Aorta (tissue), 5 donors: ENCODE results near the gene MKNK1. TPM values are rescaled to one million over a fixed set of nuclear protein-coding genes. Genes with fewer than 3 reads are reported as not detected.

Experiments
- ATAC-seq: fragments of 200-7000 bp; cut with Tn5 transposase; one replicate; pipeline ENCODE4 v1.9.1; 2022; ENCODE audit warnings: moderate library complexity; ENCODE audit not compliant: low FRiP score
- DNase-seq, 2 donors: peaks; one replicate each; pipeline ENCODE4 v3.0.0-alpha.2; 2020
- H3K27ac ChIP-seq, 2 donors: one replicate each; pipeline ENCODE4 v1.5.1; 2013; ENCODE audit warnings: low read length in 2 of 2, mild to moderate bottlenecking in 2 of 2, moderate library complexity in 2 of 2, control low read depth in 1 of 2, inconsistent platforms in 1 of 2, low read depth in 1 of 2
- H3K27me3 ChIP-seq, 2 donors: one replicate each; pipeline ENCODE4 v1.6.1; 2013; ENCODE audit warnings: control low read depth in 1 of 2, low read length in 1 of 2, mild to moderate bottlenecking in 1 of 2, moderate library complexity in 1 of 2; ENCODE audit not compliant: insufficient read depth in 2 of 2, control insufficient read depth in 1 of 2
- H3K36me3 ChIP-seq, 2 donors: one replicate each; pipeline ENCODE4 v1.6.1; 2013; ENCODE audit warnings: control low read depth in 1 of 2, low read length in 1 of 2, mild to moderate bottlenecking in 1 of 2; ENCODE audit not compliant: insufficient read depth in 2 of 2, control insufficient read depth in 1 of 2
- H3K4me1 ChIP-seq, 2 donors: one replicate each; pipeline ENCODE4 v1.6.1; 2013; ENCODE audit warnings: low read length in 2 of 2, control low read depth in 1 of 2, mild to moderate bottlenecking in 1 of 2, moderate library complexity in 1 of 2; ENCODE audit not compliant: insufficient read depth in 2 of 2, control insufficient read depth in 1 of 2
- H3K4me3 ChIP-seq, 2 donors: one replicate each; pipeline ENCODE4 v1.5.1; 2013; ENCODE audit warnings: low read length in 2 of 2, control low read depth in 1 of 2, mild to moderate bottlenecking in 1 of 2
- H3K9me3 ChIP-seq: one replicate; pipeline ENCODE4 v1.6.1; 2013; ENCODE audit warnings: mild to moderate bottlenecking, low read length; ENCODE audit not compliant: control insufficient read depth
- WGBS, 2 donors: extraction: QIAGEN DNeasy Blood & Tissue Kit; methylation state at CpG; one replicate each; pipeline ENCODE4 v1.1.7; 2013; 5-methylcytosine and 5-hydroxymethylcytosine counted together
- intact Hi-C, 2 donors: fragments of 100-400 bp; cut with DNase I; formaldehyde crosslinking; loops; one replicate each; pipeline versions ENCODE4 v1.14.2 to v1.15.0; 2022
- polyA plus RNA-seq, 2 donors: library from polyadenylated mRNA; stranded (reverse); fragments of 200-250 nt; gene quantifications; one replicate each; pipeline ENCODE4 v1.2.3, GENCODE V29; 2013
- total RNA-seq, 2 donors: library from RNA; stranded (reverse); fragmentation: NEBNext Ultra II Directional; extraction: Animal tissue kit (Norgen Biotek cat#: 25700); gene quantifications; one replicate each; pipeline ENCODE4 v1.2.1, GENCODE V29; 2021
- donor health status: healthy with polysubstance abuse.
- donor health status: Bipolar disorder and iron deficiency.
- donor health status: DM: no; HTN: no; CAD: no.
- donor health status: DM: no; HTN: no; CAD: no.
- donor health status: DM: yes; HTN: yes; CAD: no.

The MKNK1 gene
- total and polyA plus RNA-seq, 4 donors = 25.5 to 111 (median 72.3) TPM

DNA sequence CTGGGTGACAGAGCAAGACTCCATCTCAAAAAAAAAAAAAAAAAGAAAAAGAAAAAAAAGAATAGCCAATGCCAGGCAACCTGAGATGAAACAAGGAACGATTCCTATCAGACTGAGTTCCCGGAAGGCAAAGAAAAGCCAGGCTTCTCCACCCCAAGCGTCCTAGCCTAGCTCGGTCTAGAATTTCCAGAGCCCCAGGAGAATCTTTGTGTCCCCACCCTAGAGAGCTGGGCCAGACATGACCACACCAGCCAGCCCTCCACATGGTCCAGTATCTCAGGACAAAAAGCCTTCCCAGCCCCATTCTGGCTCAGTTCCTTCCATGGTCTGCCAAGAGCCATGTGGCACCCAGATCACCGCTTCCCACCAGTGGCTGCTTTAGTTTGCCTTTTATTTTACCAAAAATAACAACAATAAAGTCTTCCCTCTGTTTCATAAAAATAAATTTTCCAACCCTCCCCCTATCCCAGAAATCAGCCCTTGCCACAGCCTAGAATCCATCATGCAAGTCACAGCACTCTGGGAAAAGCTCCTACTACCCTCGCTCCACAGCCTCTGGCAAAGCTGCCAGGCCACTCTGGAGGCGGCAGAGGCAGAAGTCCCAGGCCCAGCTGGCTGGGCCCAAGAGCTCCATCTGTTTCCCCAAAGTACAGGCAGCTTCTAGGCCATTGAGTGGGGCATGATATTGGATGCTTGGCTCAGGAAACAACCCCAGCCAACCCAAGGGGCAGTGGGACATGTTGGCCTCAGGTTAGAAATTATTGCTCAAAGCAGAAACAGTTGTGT, 3.5 kb upstream of the MKNK1 start:
- Histone ChIP-seq H3K27ac (peak overlapping the region in 1 of 2 donors; percentile 62), H3K27me3 (no peaks in the 10 kb centered on the region), H3K36me3 (peaks cover 0 to 5% of the 10 kb centered on the region in 2 donors), H3K4me3 (no peak overlapping the region), H3K9me3 (no peaks in the 10 kb centered on the region), H3K4me1 (peaks cover 0 to under 1% of the 10 kb centered on the region in 2 donors)
- intact Hi-C loops = no loop called here
- WGBS, 2 donors = 2 to 6% methylated on average over 7 of the region's 7 CpGs
- ATAC-seq (peak; percentile 59), DNase-seq (peak in 1 of 2 donors; percentile 80)

DNA sequence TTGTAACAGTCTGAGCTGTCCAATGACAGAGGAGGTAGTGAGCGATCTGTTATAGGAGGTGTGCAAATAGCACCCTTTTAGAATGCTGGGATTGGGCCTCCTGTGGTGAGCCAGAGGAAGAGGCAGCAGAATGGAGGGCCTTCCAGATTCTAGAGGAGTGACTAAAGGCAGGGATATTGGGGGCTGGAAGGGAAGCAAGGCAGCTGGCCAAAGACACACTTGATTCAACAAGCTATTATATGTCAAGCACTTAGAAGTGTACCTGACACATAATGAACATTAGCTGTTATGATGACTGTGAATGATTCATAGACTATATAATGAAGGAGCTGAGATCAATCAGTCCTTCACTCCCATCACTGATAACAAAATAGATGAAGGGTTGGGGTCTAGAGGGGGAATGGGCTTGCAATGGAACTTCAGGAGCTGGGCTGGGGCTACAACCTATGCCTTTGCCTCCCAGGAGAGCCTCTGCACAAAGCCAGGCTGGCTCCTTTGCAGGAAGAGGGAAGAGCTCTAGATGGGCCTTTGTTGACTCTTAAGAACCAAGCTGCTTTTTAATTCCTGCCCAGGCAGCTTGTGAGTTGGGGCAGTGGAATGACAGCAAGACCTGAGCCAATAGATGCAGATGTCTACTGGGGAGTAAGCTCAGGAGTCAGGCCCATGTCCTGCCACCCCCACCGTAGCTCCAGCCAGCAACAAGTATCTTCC, 2.3 kb upstream of the MKNK1 start:
- no peaks in the 10 kb centered on the region for H3K9me3 ChIP-seq
- H3K4me3 ChIP-seq = no peak overlapping the region
- H3K27me3 ChIP-seq = no peaks in the 10 kb centered on the region
- ATAC-seq = no peak
- intact Hi-C loops = no loop called here
- no peak overlapping the region for H3K27ac ChIP-seq
- 96 to 97% methylated on average over 2 of the region's 2 CpGs for WGBS, 2 donors
- H3K4me1 ChIP-seq = peaks cover 0 to 2% of the 10 kb centered on the region in 2 donors
- peaks cover 0 to 5% of the 10 kb centered on the region in 2 donors for H3K36me3 ChIP-seq
- no peak for DNase-seq

DNA sequence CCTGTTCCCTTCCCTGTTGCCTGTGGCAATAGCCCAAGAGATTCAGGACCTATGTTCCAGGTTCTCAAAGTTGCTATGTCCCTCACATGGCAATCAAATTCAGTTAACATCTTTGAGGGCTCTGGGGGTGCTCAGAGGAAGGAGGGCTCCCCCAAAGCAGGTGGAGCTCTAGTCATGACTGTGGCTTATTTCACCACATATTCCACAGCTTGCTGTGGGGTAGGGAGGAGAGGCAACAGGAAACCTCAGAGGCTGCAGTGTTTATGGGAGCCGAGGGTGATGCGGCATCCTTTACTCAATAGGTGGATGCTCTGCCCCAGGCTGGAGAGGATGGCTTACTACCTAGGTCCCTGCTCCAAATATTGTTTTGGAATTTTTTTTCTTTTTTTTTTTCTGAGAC, 1.2 kb upstream of the MKNK1 start:
- WGBS, 2 donors = 88 to 89% methylated on average over 2 of the region's 2 CpGs
- H3K9me3 ChIP-seq = no peaks in the 10 kb centered on the region
- intact Hi-C loops = no loop called here
- peaks cover 0 to 2% of the 10 kb centered on the region in 2 donors for H3K4me1 ChIP-seq
- H3K4me3 ChIP-seq = no peak overlapping the region
- H3K27me3 ChIP-seq = no peaks in the 10 kb centered on the region
- H3K27ac ChIP-seq = no peak overlapping the region
- ATAC-seq = no peak
- DNase-seq = no peak
- peaks cover 0 to 5% of the 10 kb centered on the region in 2 donors for H3K36me3 ChIP-seq

DNA sequence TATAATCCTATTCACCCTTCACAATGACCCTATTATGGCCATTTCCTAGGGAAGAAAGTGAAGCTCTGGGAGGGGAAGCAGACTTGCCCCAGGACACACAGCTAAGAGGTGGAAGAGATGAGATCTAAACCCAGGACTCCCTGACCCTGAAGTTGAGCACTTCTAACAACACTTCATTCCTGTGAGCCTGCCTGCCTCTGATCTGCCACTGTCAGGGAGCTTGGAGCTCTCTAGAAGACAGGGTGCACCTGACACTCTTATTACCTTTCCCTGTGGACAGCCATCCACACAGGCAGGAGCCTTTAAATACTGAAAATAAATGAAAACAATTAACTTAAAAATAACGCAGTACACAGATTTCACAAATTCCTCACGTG, 599 bp downstream of the MKNK1 start:
- DNase-seq (no peak), ATAC-seq (no peak)
- no peak overlapping the region for H3K27ac ChIP-seq
- no peaks in the 10 kb centered on the region for H3K36me3 ChIP-seq
- 0 to 2% methylated on average over 2 of the region's 2 CpGs for WGBS, 2 donors
- no peaks in the 10 kb centered on the region for H3K9me3 ChIP-seq
- H3K4me3 ChIP-seq = peak overlapping the region; percentile 48 to 83
- intact Hi-C loops = loop anchor here in 1 of 2 donors (5.0 kb wide), 1 partner anchor 114 kb away; the partner anchor contains the start of gene EFCAB14
- H3K27me3 ChIP-seq = no peaks in the 10 kb centered on the region
- peaks cover 0 to 2% of the 10 kb centered on the region in 2 donors for H3K4me1 ChIP-seq

DNA sequence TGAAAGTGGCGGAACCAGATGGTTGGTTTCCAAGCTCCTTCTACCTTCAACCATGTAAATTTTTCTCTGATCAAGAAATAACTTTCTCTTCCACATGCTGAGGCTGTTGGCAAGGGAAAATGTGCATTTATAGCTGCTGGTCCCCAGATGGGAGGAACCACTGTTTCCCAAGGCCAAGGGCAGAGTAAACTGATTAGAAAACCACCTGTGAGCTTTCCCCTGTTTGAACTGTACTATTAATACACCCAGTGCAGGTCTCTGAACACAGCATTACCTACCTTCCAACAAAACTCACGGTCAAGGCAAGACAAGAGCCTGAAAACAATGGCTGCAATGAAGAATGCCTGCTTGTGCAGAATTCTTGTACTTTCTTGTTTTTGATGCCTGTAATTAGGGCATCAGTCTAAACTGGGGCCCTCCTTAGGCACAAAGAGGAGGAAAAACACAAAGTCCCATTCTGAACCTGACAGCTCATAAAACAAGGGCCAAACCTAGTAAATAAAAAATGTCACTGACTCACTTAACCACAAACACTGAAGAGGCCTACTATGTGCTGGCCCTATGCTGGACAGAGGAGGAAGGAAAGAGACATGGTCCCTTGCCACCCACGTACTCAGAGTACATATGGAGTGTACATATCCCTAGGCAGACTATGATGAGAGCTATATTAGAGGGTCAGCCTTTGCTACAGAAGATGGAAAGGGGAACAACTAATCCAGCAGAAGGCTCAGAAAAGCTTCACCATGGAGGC, 2.6 kb downstream of the MKNK1 start:
- intact Hi-C loops = loop anchor here in 1 of 2 donors (5.0 kb wide), 1 partner anchor 116 kb away; the partner anchor contains the start of gene EFCAB14
- WGBS, 2 donors = 91 to 93% methylated on average over 3 of the region's 3 CpGs
- ATAC-seq (no peak), DNase-seq (no peak)
- Histone ChIP-seq H3K27ac (no peak overlapping the region), H3K4me1 (peaks cover 0 to 2% of the 10 kb centered on the region in 2 donors), H3K4me3 (no peak overlapping the region), H3K36me3 (no peaks in the 10 kb centered on the region), H3K9me3 (no peaks in the 10 kb centered on the region), H3K27me3 (no peaks in the 10 kb centered on the region)

DNA sequence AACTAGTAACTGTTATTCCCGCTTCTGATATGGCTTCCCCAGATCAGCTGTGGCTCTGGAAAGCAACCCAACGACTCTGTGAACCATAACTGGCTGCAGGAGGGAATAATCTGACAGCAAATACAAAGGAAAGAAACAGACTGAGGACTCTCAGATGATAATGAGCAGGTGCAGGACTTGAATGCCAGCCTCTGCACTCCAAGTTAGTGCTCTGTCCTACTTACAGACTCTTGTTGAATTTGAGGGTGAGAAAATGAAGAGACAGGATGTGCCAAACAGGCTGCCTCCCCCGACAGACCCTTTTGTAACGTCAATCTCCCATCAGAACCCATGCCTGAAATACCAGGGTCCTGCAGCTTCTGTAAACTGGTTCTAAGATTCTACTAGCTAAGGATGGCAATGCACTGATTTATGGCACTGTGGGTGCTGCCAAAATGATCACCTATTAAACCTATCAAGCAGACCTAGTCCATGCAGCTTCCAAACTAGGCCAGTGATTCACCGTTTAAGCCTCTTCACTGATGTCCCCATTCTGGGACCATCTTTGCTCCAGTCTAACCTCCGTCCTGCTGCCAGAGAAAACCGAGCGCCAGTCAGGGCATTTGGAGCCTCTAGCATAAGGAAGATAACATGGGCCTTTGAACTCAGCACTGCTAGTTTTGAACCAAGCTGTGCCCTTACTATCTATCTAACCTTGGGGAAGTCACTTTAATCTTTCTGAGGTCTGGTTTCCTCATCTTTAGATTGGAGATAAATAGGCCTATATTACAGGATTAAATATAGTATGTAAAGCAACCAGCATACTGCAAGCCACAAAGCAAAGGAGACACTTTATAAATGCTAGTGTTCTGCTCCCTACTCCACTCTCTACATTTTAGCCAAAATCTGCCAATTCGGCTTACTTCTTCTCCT, 4.8 kb downstream of the MKNK1 start:
- no peak overlapping the region for H3K27ac ChIP-seq
- no peaks in the 10 kb centered on the region for H3K36me3 ChIP-seq
- no peak for DNase-seq
- H3K27me3 ChIP-seq = no peaks in the 10 kb centered on the region
- peaks cover 0 to 2% of the 10 kb centered on the region in 2 donors for H3K4me1 ChIP-seq
- no peak for ATAC-seq
- H3K9me3 ChIP-seq = no peaks in the 10 kb centered on the region
- no peak overlapping the region for H3K4me3 ChIP-seq
- WGBS, 2 donors = 81 to 82% methylated on average over 9 of the region's 9 CpGs
- intact Hi-C loops = no loop called here

DNA sequence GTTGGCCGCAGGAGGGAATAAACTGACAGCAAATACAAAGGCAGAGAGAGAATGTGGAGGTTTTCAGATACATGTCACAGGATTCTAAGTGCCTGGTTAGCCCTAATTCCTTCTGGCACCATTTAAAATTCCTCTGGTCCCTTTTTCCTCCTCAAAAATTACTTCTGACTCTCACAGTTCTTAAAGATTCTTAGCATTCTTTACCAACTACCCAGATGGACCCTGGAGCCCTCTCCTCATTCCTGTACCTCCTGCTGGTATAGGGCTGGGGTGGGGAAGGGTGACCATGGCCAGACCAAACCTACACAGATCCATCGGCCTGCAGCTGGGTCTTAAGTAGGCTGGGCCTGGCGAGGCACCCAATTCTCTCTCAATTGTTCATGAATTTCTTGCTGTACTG, 7.2 kb downstream of the MKNK1 start:
- Histone ChIP-seq H3K4me1 (no peaks in the 10 kb centered on the region), H3K27me3 (no peaks in the 10 kb centered on the region)
- 87% methylated on average over 3 of the region's 3 CpGs for WGBS, 2 donors

DNA sequence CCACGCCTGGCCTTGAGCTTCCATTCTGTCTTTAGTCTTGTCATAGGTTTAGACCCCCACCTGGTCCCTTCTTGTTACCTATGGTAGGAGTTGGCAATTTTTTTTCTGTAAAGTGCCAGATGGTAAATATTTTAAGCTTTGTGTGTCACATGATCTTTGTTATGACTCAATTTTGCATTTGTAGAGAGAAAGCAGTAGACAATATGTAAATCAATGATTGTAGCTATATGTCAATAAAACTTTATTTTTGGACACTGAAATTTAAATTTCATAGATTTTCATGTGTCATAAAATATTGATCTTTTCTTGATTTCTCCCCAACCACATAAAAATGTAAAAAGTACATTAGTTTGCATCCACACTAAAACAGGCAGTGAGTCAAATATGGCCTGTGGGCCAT, 8.0 kb downstream of the MKNK1 start:
- no peaks in the 10 kb centered on the region for H3K4me1 ChIP-seq
- H3K27me3 ChIP-seq = no peaks in the 10 kb centered on the region
- ATAC-seq (no peak), DNase-seq (no peak)
- H3K4me3 ChIP-seq = no peak overlapping the region
- H3K9me3 ChIP-seq = no peaks in the 10 kb centered on the region
- no peak overlapping the region for H3K27ac ChIP-seq
- intact Hi-C loops = no loop called here
- 97 to 100% methylated on average over 1 of the region's 1 CpG for WGBS, 2 donors
- H3K36me3 ChIP-seq = peaks cover 7 to 8% of the 10 kb centered on the region in 2 donors

More for the DNA sequence above, 7.2 kb downstream of the MKNK1 start:
- ATAC-seq (no peak), DNase-seq (no peak)
- no peak overlapping the region for H3K27ac ChIP-seq
- intact Hi-C loops = no loop called here
- no peaks in the 10 kb centered on the region for H3K9me3 ChIP-seq
- H3K4me3 ChIP-seq = no peak overlapping the region
- peaks cover 2 to 8% of the 10 kb centered on the region in 2 donors for H3K36me3 ChIP-seq
